ENCODE data around the gene DHX30. TPM values are rescaled to one million over a fixed set of nuclear protein-coding genes. Genes with fewer than 3 reads are reported as not detected.
A peak's percentile ranks its signal among the peaks of the same experiment; 100 is the strongest.

Gene DHX30
- total RNA-seq, 3 donors from 2014 or later = 46.4 to 72.4 (median 68.1) TPM

DNA sequence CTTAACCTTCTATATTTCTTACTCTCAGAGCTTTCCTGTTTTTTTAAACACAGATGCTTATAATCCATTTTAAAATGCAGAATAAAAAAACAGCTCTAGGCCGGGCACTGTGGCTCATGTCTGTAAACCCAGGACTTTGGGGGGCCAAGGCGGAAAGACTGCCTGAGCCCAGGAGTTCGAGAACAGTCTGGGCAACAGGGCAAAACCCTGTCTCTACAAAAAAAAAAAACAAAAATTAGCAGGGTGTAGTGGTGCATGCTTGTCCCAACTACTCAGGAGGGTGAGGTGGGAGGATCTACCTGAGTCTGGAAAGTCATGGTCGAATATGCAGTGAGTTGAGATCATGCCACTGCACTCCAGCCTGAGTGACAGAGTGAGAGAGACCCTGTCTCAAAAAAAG lies 36.8 kb upstream of the DHX30 start:
- no peak overlapping the region for H3K4me3 ChIP-seq
- intact Hi-C loops (cut with DNase I; ENCODE audit: low total_unique reads) = no loop called here
- H3K36me3 ChIP-seq = no peaks in the 10 kb centered on the region
- H3K27ac ChIP-seq = no peak overlapping the region
- TF ChIP-seq CTCF (IDR thresholded peaks at IDR 0.05) = no peak
- no peak for TF ChIP-seq POLR2AphosphoS5 (IDR thresholded peaks at IDR 0.05)
- TF ChIP-seq POLR2A (IDR thresholded peaks at IDR 0.05) = no peak
- no peaks in the 10 kb centered on the region for H3K4me1 ChIP-seq
- no peaks in the 10 kb centered on the region for H3K9me3 ChIP-seq
- DNase-seq (ENCODE audit: low spot score in 2 of 2) = no peak
- no peaks in the 10 kb centered on the region for H3K27me3 ChIP-seq

DNA sequence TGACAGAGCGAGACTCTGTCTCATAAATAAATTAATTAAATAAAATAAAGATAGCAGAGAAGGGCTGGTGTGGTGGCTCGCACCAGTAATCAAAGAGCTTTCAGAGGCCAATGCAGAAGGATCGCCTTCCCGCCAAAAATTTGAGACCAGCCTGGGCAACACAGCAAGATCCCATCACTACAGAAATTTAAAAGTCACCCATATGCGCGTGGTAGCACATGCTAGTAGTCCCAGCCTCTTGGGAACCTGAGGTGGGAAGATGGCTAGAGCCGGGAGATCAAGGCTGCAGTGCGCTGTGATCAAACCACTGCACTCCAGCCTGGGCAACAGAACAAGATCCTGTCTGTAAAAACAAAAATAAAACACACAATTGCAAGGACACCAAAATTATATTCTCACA lies 30.9 kb upstream of the DHX30 start:
- Histone ChIP-seq H3K4me1 (no peaks in the 10 kb centered on the region), H3K27ac (no peak overlapping the region), H3K27me3 (no peaks in the 10 kb centered on the region), H3K36me3 (no peaks in the 10 kb centered on the region), H3K4me3 (no peak overlapping the region), H3K9me3 (no peaks in the 10 kb centered on the region)
- DNase-seq (ENCODE audit: low spot score in 2 of 2) = no peak
- intact Hi-C loops (cut with DNase I; ENCODE audit: low total_unique reads) = no loop called here
- no peak for TF ChIP-seq POLR2AphosphoS5 (IDR thresholded peaks at IDR 0.05)

DNA sequence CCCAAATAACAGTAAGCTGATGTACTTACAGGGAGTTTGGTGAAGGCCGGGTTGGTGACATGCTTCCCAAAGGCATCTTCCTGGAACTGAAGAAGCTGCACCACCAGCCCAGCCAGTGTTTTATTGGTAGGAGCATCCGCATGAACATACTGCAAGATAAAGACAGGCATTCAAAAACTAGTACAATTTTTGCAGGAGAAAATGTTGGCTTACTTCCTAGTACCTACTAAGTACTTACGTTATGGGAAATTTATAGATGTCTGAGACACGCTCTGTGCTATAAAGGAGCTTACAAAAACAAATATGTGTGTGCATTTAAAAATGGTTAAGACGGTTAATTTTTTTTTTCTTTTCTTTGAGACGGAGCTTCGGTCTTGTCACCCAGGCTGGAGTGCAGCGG lies 30.1 kb upstream of the DHX30 start:
- Histone ChIP-seq H3K27me3 (no peaks in the 10 kb centered on the region), H3K4me3 (no peak overlapping the region), H3K9me3 (no peaks in the 10 kb centered on the region), H3K4me1 (no peaks in the 10 kb centered on the region), H3K36me3 (no peaks in the 10 kb centered on the region), H3K27ac (no peak overlapping the region)
- intact Hi-C loops (cut with DNase I; ENCODE audit: low total_unique reads) = no loop called here
- no peak for TF ChIP-seq POLR2A (IDR thresholded peaks at IDR 0.05)
- TF ChIP-seq CTCF (IDR thresholded peaks at IDR 0.05) = no peak
- no peak for TF ChIP-seq POLR2AphosphoS5 (IDR thresholded peaks at IDR 0.05)
- no peak for DNase-seq (ENCODE audit: low spot score in 2 of 2)

DNA sequence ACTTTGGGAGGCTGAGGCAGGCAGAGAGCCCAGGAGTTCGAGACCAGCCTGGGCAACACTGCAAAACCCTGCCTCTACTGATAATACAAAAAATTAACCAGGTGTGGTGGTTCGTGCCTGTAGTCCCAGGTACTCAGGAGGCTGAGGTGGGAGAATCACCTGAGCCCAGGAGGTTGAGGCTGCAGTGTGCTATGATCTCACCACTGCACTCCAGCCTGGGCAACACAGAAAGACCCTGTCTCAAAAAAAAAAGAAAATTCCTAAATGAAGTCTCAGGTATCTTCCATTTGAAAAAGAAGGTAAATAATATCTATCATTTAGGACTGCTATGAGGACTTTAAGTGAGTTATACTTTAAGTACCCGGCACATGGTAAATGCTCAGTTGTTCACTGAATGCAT lies 24.2 kb upstream of the DHX30 start:
- TF ChIP-seq POLR2AphosphoS5 (IDR thresholded peaks at IDR 0.05) = no peak
- no peak for TF ChIP-seq POLR2A (IDR thresholded peaks at IDR 0.05)
- TF ChIP-seq CTCF (IDR thresholded peaks at IDR 0.05) = no peak

GRCh38 chr3:47780741-47781684 lies 21.9 kb upstream of the DHX30 start:
- Histone ChIP-seq H3K4me1 (peaks cover 0 to 16% of the 10 kb centered on the region in 2 donors), H3K4me3 (peak overlapping the region; percentile 80 to 99 (median 94)), H3K9me3 (no peaks in the 10 kb centered on the region), H3K27me3 (no peaks in the 10 kb centered on the region), H3K36me3 (no peaks in the 10 kb centered on the region), H3K27ac (peak overlapping the region; percentile 97)
- DNase-seq (ENCODE audit: low spot score in 2 of 2) = peak; percentile 48 to 63
- TF ChIP-seq POLR2AphosphoS5 (IDR thresholded peaks at IDR 0.05) (no peak), POLR2A (IDR thresholded peaks at IDR 0.05) (no peak), CTCF (IDR thresholded peaks at IDR 0.05) (no peak)
- intact Hi-C loops (cut with DNase I; ENCODE audit: low total_unique reads) = no loop called here

More for the DNA sequence above, 24.2 kb upstream of the DHX30 start:
- Histone ChIP-seq H3K27me3 (no peaks in the 10 kb centered on the region), H3K4me3 (no peak overlapping the region), H3K36me3 (no peaks in the 10 kb centered on the region), H3K27ac (no peak overlapping the region), H3K4me1 (peaks cover 0 to 16% of the 10 kb centered on the region in 2 donors), H3K9me3 (no peaks in the 10 kb centered on the region)
- intact Hi-C loops (cut with DNase I; ENCODE audit: low total_unique reads) = no loop called here
- no peak for DNase-seq (ENCODE audit: low spot score in 2 of 2)

Measured in breast epithelium (tissue), 4 donors.